NCI-H1048 (cell line): Measurements from ENCODE around the gene FOXN3.
"Not testable (repeated sequence)": the region's sequence is repeated elsewhere in the genome, so short reads cannot be mapped to it uniquely, and the experiment has no call there.

ENCODE experiments used
- DNase-seq: peaks from one replicate; lab custom pipeline; 2025; lab: John Stamatoyannopoulos, UW

The FOXN3 gene

GRCh38 chr14:89228921-89229639 lies 188.0 kb downstream of the FOXN3 start:
- DNase-seq = no peak

- no peak for DNase-seq
Measured at GRCh38 chr14:89227496-89227836, 189.6 kb downstream of the FOXN3 start.

- no peak for DNase-seq
Measured at GRCh38 chr14:89226801-89227495, 190.1 kb downstream of the FOXN3 start.

- no peak for DNase-seq
Measured at GRCh38 chr14:89225607-89226006, 191.4 kb downstream of the FOXN3 start.

GRCh38 chr14:89221109-89221810 lies 195.8 kb downstream of the FOXN3 start:
- DNase-seq = no peak

- DNase-seq = no peak
Measured at GRCh38 chr14:89219051-89219450, 198.0 kb downstream of the FOXN3 start.

- no peak for DNase-seq
Measured at GRCh38 chr14:89217891-89218290, 199.1 kb downstream of the FOXN3 start.

GRCh38 chr14:89215531-89215930 lies 201.5 kb downstream of the FOXN3 start:
- no peak for DNase-seq

GRCh38 chr14:89215114-89215513 lies 201.9 kb downstream of the FOXN3 start:
- DNase-seq = no peak

GRCh38 chr14:89214221-89214965 lies 202.6 kb downstream of the FOXN3 start:
- DNase-seq = no peak

GRCh38 chr14:89212386-89213235 lies 204.4 kb downstream of the FOXN3 start:
- DNase-seq = no peak

GRCh38 chr14:89209558-89209957 lies 207.5 kb downstream of the FOXN3 start:
- no peak for DNase-seq

GRCh38 chr14:89207925-89208328 lies 209.1 kb downstream of the FOXN3 start:
- no peak for DNase-seq

GRCh38 chr14:89206389-89207031 lies 210.5 kb downstream of the FOXN3 start:
- no peak for DNase-seq

- no peak for DNase-seq
Measured at GRCh38 chr14:89205137-89205740, 211.8 kb downstream of the FOXN3 start.

GRCh38 chr14:89202413-89203190 lies 214.4 kb downstream of the FOXN3 start:
- no peak for DNase-seq

GRCh38 chr14:89201645-89202044 lies 215.4 kb downstream of the FOXN3 start:
- no peak for DNase-seq

- not testable (repeated sequence) for DNase-seq
Measured at GRCh38 chr14:89199357-89199756, 217.7 kb downstream of the FOXN3 start.

GRCh38 chr14:89198544-89199329 lies 218.3 kb downstream of the FOXN3 start:
- DNase-seq = no peak
